GM23338 (cell line): ENCODE results near the gene ESRRA. TPM values are rescaled to one million over a fixed set of nuclear protein-coding genes. Genes with fewer than 3 reads are reported as not detected.

Experiments used
- ATAC-seq: fragments of 200-7000 bp; cut with Tn5 transposase; 3 replicates; pipeline ENCODE4 v1.9.1; 2020
- DNase-seq: peaks from one replicate; pipeline ENCODE4 v3.0.0-alpha.2; 2015; ENCODE audit warnings: low spot score
- H2AFZ ChIP-seq: fragments of 200-600 bp; sonication (generic); 2 replicates; pipeline ENCODE4 v1.8.0; 2016; ENCODE audit warnings: antibody characterized with exemption, mild to moderate bottlenecking, moderate library complexity
- H3F3A ChIP-seq: fragments of 200-600 bp; sonication (generic); replicated peaks from 2 replicates; pipeline ENCODE4 v1.8.0; 2017; ENCODE audit warnings: antibody characterized with exemption, mixed run types, low read depth
- H3K27ac ChIP-seq: fragments of 200-600 bp; sonication (generic); 2 replicates; pipeline ENCODE4 v1.6.1; 2016; ENCODE audit warnings: low read depth
- H3K27me3 ChIP-seq: fragments of 200-600 bp; sonication (generic); 2 replicates; pipeline ENCODE4 v1.8.0; 2016; ENCODE audit warnings: mild to moderate bottlenecking, mixed run types, moderate library complexity; ENCODE audit not compliant: insufficient read depth
- H3K36me3 ChIP-seq: fragments of 200-600 bp; sonication (generic); 2 replicates; pipeline ENCODE4 v1.8.0; 2016; ENCODE audit warnings: mild to moderate bottlenecking; ENCODE audit not compliant: insufficient read depth
- H3K4me1 ChIP-seq: fragments of 200-600 bp; sonication (generic); 2 replicates; pipeline ENCODE4 v1.8.0; 2016; ENCODE audit warnings: mild to moderate bottlenecking, moderate library complexity; ENCODE audit not compliant: insufficient read depth
- H3K4me2 ChIP-seq: fragments of 200-600 bp; sonication (generic); 2 replicates; pipeline ENCODE4 v1.7.1; 2017; ENCODE audit warnings: mixed run types
- H3K4me3 ChIP-seq: fragments of 200-600 bp; sonication (generic); 2 replicates; pipeline ENCODE4 v1.6.1; 2016; ENCODE audit warnings: mixed run types
- H3K79me2 ChIP-seq: fragments of 200-600 bp; sonication (generic); replicated peaks from 2 replicates; pipeline ENCODE4 v1.8.0; 2017; ENCODE audit warnings: mild to moderate bottlenecking; ENCODE audit not compliant: insufficient read depth
- H3K9me2 ChIP-seq: fragments of 200-600 bp; sonication (generic); 2 replicates; pipeline ENCODE4 v1.8.0; 2017; ENCODE audit not compliant: insufficient read depth
- H4K20me1 ChIP-seq: fragments of 200-600 bp; sonication (generic); replicated peaks from 2 replicates; pipeline ENCODE4 v1.8.0; 2017; ENCODE audit warnings: mild to moderate bottlenecking; ENCODE audit not compliant: insufficient read depth
- H3K27ac Mint-ChIP-seq: 2 replicates; pipeline ENCODE4 v1.8.0; 2020; ENCODE audit warnings: inconsistent platforms, mild to moderate bottlenecking, moderate library complexity, mixed read lengths
- H3K27me3 Mint-ChIP-seq: 3 replicates; pipeline ENCODE4 v1.8.0; 2022; ENCODE audit warnings: low read depth, mild to moderate bottlenecking, moderate library complexity, mixed read lengths, inconsistent platforms; ENCODE audit not compliant: insufficient read depth, poor library complexity
- H3K36me3 Mint-ChIP-seq: 3 replicates; pipeline ENCODE4 v1.8.0; 2021; ENCODE audit warnings: low read depth, mild to moderate bottlenecking, inconsistent platforms, moderate library complexity, mixed read lengths
- H3K4me1 Mint-ChIP-seq: 3 replicates; pipeline ENCODE4 v1.8.0; 2020; ENCODE audit warnings: mild to moderate bottlenecking, inconsistent platforms, mixed read lengths
- H3K4me3 Mint-ChIP-seq: 3 replicates; pipeline ENCODE4 v1.8.0; 2021; ENCODE audit warnings: moderate library complexity, mild to moderate bottlenecking, inconsistent platforms, mixed read lengths
- H3K9me3 Mint-ChIP-seq: 3 replicates; pipeline ENCODE4 v1.8.0; 2020; ENCODE audit warnings: moderate library complexity, mild to moderate bottlenecking, inconsistent platforms, mixed read lengths
- EZH2phosphoT487 ChIP-seq: fragments of 200-600 bp; sonication (generic); IDR thresholded peaks from one replicate; pipeline ENCODE4 v1.8.1; 2018; ENCODE audit warnings: antibody characterized with exemption; ENCODE audit not compliant: unreplicated experiment
- NANOG ChIP-seq: IDR thresholded peaks from 2 replicates; pipeline ENCODE4 v1.6.1; 2016; ENCODE audit warnings: antibody characterized with exemption, borderline replicate concordance
- STAT1 ChIP-seq: IDR thresholded peaks from one replicate; pipeline ENCODE4 v1.6.1; 2016; ENCODE audit warnings: antibody characterized with exemption; ENCODE audit not compliant: unreplicated experiment
- ZNF114 ChIP-seq: fragments of 250-450 bp; sonication (Bioruptor Pico); IDR thresholded peaks from 2 replicates; pipeline ENCODE4 v1.5.0; 2020; ENCODE audit warnings: mild to moderate bottlenecking, moderate library complexity
- ZNF462 ChIP-seq: fragments of 250-450 bp; sonication (Bioruptor Pico); IDR thresholded peaks from 2 replicates; pipeline ENCODE4 v1.5.0; 2020; ENCODE audit warnings: mild to moderate bottlenecking, moderate library complexity
- polyA plus RNA-seq: library from polyadenylated mRNA; unstranded; fragments of >200 nt; fragmentation: Nextera tagmentation; extraction: Ambion mirVana; gene quantifications from 2 replicates; pipeline ENCODE4 v1.2.1, GENCODE V29; 2016
- total RNA-seq: library from RNA; depleted of rRNA; stranded (reverse); fragments of >200 nt; shearing (Covaris generic); gene quantifications from 2 replicates; pipeline ENCODE4 v1.2.3, GENCODE V29; 2014
- TF ChIP-seq, protein P1 (sequence below): IDR thresholded peaks from one replicate; pipeline ENCODE4 v1.6.1; 2018; ENCODE audit warnings: antibody characterized with exemption; ENCODE audit not compliant: unreplicated experiment

ESRRA gene
- total and polyA plus RNA-seq, 2 experiments from 2014 or later = 13.7 to 55.1 TPM

DNA sequence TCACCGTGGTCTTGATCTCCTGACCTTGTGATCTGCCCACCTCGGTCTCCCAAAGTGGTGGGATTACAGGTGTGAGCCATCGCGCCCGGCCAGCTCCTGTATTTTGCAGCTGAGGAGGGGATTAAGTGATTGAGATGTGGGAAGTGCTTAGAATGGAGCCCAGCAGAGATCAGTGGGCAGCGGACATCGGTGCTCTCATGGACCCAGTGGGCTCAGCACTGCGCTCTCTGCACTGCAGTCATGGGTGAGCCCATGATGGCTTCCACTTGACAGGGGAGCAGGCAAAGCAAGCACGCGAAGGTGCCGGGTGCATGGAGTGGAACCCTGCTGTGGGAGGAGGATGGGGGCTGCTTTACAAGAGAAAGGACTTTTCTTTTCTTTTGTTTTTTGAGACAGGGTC lies 25.6 kb downstream of the ESRRA start:
- H3K27me3 ChIP-seq = no peaks in the 10 kb centered on the region
- 0 out of 2 replicates have a peak overlapping the region, but pooled peaks have one; percentile 59 for H2AFZ ChIP-seq
- no peaks in the 10 kb centered on the region for H4K20me1 ChIP-seq
- Mint-ChIP-seq H3K4me1 (peaks cover 9% of the 10 kb centered on the region), H3K36me3 (no peaks in the 10 kb centered on the region), H3K27me3 (peaks cover 8% of the 10 kb centered on the region), H3K9me3 (no peaks in the 10 kb centered on the region), H3K27ac (no peak overlapping the region), H3K4me3 (no peak overlapping the region; the same call in 2 of the 3 replicates)
- ATAC-seq (peak; percentile 21), DNase-seq (no peak)
- H3K9me2 ChIP-seq = no peaks in the 10 kb centered on the region
- no peak overlapping the region for H3K4me2 ChIP-seq
- H3F3A ChIP-seq = 0 out of 2 replicates have a peak, but pooled peaks cover 8% of the 10 kb centered on the region
- no peak for TF ChIP-seq ZNF114
- TF ChIP-seq EZH2phosphoT487 = no peak
- TF ChIP-seq STAT1 = no peak
- TF ChIP-seq NANOG = no peak
- TF ChIP-seq, protein P1, sequence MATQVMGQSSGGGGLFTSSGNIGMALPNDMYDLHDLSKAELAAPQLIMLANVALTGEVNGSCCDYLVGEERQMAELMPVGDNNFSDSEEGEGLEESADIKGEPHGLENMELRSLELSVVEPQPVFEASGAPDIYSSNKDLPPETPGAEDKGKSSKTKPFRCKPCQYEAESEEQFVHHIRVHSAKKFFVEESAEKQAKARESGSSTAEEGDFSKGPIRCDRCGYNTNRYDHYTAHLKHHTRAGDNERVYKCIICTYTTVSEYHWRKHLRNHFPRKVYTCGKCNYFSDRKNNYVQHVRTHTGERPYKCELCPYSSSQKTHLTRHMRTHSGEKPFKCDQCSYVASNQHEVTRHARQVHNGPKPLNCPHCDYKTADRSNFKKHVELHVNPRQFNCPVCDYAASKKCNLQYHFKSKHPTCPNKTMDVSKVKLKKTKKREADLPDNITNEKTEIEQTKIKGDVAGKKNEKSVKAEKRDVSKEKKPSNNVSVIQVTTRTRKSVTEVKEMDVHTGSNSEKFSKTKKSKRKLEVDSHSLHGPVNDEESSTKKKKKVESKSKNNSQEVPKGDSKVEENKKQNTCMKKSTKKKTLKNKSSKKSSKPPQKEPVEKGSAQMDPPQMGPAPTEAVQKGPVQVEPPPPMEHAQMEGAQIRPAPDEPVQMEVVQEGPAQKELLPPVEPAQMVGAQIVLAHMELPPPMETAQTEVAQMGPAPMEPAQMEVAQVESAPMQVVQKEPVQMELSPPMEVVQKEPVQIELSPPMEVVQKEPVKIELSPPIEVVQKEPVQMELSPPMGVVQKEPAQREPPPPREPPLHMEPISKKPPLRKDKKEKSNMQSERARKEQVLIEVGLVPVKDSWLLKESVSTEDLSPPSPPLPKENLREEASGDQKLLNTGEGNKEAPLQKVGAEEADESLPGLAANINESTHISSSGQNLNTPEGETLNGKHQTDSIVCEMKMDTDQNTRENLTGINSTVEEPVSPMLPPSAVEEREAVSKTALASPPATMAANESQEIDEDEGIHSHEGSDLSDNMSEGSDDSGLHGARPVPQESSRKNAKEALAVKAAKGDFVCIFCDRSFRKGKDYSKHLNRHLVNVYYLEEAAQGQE = no peak
- TF ChIP-seq ZNF462 = no peak
- H3K4me3 ChIP-seq = no peak overlapping the region
- no peak overlapping the region for H3K27ac ChIP-seq
- H3K36me3 ChIP-seq = no peaks in the 10 kb centered on the region
- H3K79me2 ChIP-seq = no peaks in the 10 kb centered on the region
- H3K4me1 ChIP-seq = peaks cover 3% of the 10 kb centered on the region; the same call in 1 of the 2 replicates
